Measurements from ENCODE around the gene TUBA4B.
"Not testable (repeated sequence)": the region's sequence is repeated elsewhere in the genome, so short reads cannot be mapped to it uniquely, and the experiment has no call there.

DNA sequence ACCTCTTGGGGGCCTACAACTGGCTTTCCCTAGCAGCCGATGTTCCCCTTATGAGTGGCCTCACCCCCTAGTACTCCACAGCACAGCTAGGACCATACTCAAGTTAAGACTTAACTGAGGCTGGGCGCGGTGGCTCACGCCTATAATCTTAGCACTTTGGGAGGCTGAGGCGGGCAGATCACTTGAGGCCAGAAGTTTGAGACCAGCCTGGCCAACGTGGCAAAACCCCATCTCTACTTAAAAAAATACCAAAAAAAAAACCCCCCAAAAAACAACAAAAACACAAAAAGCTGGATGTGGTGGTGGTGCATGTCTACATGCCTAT is 34.0 kb downstream of the TUBA4B start:
- TF ChIP-seq, protein P1, sequence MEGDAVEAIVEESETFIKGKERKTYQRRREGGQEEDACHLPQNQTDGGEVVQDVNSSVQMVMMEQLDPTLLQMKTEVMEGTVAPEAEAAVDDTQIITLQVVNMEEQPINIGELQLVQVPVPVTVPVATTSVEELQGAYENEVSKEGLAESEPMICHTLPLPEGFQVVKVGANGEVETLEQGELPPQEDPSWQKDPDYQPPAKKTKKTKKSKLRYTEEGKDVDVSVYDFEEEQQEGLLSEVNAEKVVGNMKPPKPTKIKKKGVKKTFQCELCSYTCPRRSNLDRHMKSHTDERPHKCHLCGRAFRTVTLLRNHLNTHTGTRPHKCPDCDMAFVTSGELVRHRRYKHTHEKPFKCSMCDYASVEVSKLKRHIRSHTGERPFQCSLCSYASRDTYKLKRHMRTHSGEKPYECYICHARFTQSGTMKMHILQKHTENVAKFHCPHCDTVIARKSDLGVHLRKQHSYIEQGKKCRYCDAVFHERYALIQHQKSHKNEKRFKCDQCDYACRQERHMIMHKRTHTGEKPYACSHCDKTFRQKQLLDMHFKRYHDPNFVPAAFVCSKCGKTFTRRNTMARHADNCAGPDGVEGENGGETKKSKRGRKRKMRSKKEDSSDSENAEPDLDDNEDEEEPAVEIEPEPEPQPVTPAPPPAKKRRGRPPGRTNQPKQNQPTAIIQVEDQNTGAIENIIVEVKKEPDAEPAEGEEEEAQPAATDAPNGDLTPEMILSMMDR (IDR thresholded peaks at IDR 0.05): not testable (repeated sequence)
- TF ChIP-seq POLR2A (IDR thresholded peaks at IDR 0.05): not testable (repeated sequence)
